ENCODE measurements around the gene EIF5A. TPM values are rescaled to one million over a fixed set of nuclear protein-coding genes. Genes with fewer than 3 reads are reported as not detected.

EIF5A gene
- total and polyA plus RNA-seq, 2 donors (not counting 3 experiments of a cell fraction or from before 2014, with no cell fraction given): 650 to 859 TPM

- no peak for TF ChIP-seq MAX (IDR thresholded peaks at IDR 0.05; ENCODE audit: insufficient read depth, insufficient read length)
- peak; percentile 38 for TF ChIP-seq POLR2AphosphoS5 (IDR thresholded peaks at IDR 0.05; ENCODE audit: insufficient read depth, low read depth, low read length)
- TF ChIP-seq CTCF (IDR thresholded peaks at IDR 0.05; ENCODE audit: extremely low read depth in 1 of 2, insufficient read depth in 1 of 2, low read depth in 1 of 2, low read length in 2 of 2): peak; percentile 93 to 94
- TF ChIP-seq POLR2A (IDR thresholded peaks at IDR 0.05; ENCODE audit: low read depth, low read length): peak; percentile 20
- TF ChIP-seq MYC (IDR thresholded peaks at IDR 0.05; ENCODE audit: low read depth, low read length): no peak
- intact Hi-C loops (cut with micrococcal nuclease): loop anchor here (1.0 to 5.0 kb wide), 5 partner anchors 36 to 233 kb away; partner anchors contain the start of genes PLSCR3 and SENP3
- H2AFZ ChIP-seq (ENCODE audit: low read depth, low read length): peak overlapping the region; percentile 15
- no TSS peak for BruUV-seq (replicated peaks)
- peak; percentile 69 for DNase-seq (ENCODE audit: low read depth, low spot score)
- no peak overlapping the region for H3K9ac ChIP-seq (replicated peaks; ENCODE audit: extremely low read depth, insufficient read depth, low read length)
- H3K27me3 ChIP-seq (ENCODE audit: control insufficient read depth in 2 of 2, insufficient read depth in 2 of 2, low read length in 2 of 2): no peaks in the 10 kb centered on the region
- H3K9me1 ChIP-seq (replicated peaks; ENCODE audit: control insufficient read depth, extremely low read depth, insufficient read depth, low read length): no peaks in the 10 kb centered on the region
- H3K4me3 ChIP-seq (replicated peaks in 1 of 3; ENCODE audit: insufficient read depth in 1 of 3, low read depth in 1 of 3, low read length in 3 of 3): no peak overlapping the region
- no peak overlapping the region for H3K4me2 ChIP-seq (ENCODE audit: insufficient read depth, low read length)
- H4K20me1 ChIP-seq (replicated peaks; ENCODE audit: control insufficient read depth, extremely low read depth, insufficient read depth, low read length): no peaks in the 10 kb centered on the region
- H3K4me1 ChIP-seq (ENCODE audit: control insufficient read depth, extremely low read depth, insufficient read depth, low read length): peaks cover 8% of the 10 kb centered on the region
- no peaks in the 10 kb centered on the region for H3K9me3 ChIP-seq (replicated peaks; ENCODE audit: control insufficient read depth, insufficient read depth, low read length)
- no peaks in the 10 kb centered on the region for H3K79me2 ChIP-seq (ENCODE audit: control insufficient read depth, insufficient read depth, low read length)
- no peak overlapping the region for H3K27ac ChIP-seq (ENCODE audit: insufficient read depth, low read depth, low read length)
- H3K36me3 ChIP-seq (ENCODE audit: control insufficient read depth in 2 of 2, extremely low read depth in 1 of 2, insufficient read depth in 2 of 2, low read length in 2 of 2): no peaks in the 10 kb centered on the region
- ChIA-PET POLR2A (no interaction called here), CTCF (interaction anchor here (0.6 to 4.0 kb wide), 42 partner anchors 10 to 331 kb away, joined by 3 to 70 read pairs (median 5); partner anchors contain the start of genes CD68, NEURL4, PLSCR3 and POLR2A)
- FAIRE-seq: peak; percentile 76
- dilution Hi-C loops (cut with MboI; ENCODE audit: extremely low pct_ligation_motif_present, low sequenced_read_pairs): no loop called here
Measured at GRCh38 chr17:7356072-7356549, 48.7 kb downstream of the EIF5A start.

GRCh38 chr17:7356756-7357155, 49.3 kb downstream of the EIF5A start:
- Histone ChIP-seq H3K4me3 (replicated peaks in 1 of 3; ENCODE audit: insufficient read depth in 1 of 3, low read depth in 1 of 3, low read length in 3 of 3) (no peak overlapping the region), H3K9ac (replicated peaks; ENCODE audit: extremely low read depth, insufficient read depth, low read length) (no peak overlapping the region), H3K27me3 (ENCODE audit: control insufficient read depth in 2 of 2, insufficient read depth in 2 of 2, low read length in 2 of 2) (no peaks in the 10 kb centered on the region), H2AFZ (ENCODE audit: low read depth, low read length) (no peak overlapping the region), H4K20me1 (replicated peaks; ENCODE audit: control insufficient read depth, extremely low read depth, insufficient read depth, low read length) (no peaks in the 10 kb centered on the region), H3K9me1 (replicated peaks; ENCODE audit: control insufficient read depth, extremely low read depth, insufficient read depth, low read length) (no peaks in the 10 kb centered on the region), H3K4me2 (ENCODE audit: insufficient read depth, low read length) (no peak overlapping the region), H3K4me1 (ENCODE audit: control insufficient read depth, extremely low read depth, insufficient read depth, low read length) (peaks cover 7% of the 10 kb centered on the region), H3K36me3 (ENCODE audit: control insufficient read depth in 2 of 2, extremely low read depth in 1 of 2, insufficient read depth in 2 of 2, low read length in 2 of 2) (no peaks in the 10 kb centered on the region), H3K9me3 (replicated peaks; ENCODE audit: control insufficient read depth, insufficient read depth, low read length) (no peaks in the 10 kb centered on the region), H3K79me2 (ENCODE audit: control insufficient read depth, insufficient read depth, low read length) (no peaks in the 10 kb centered on the region), H3K27ac (ENCODE audit: insufficient read depth, low read depth, low read length) (no peak overlapping the region)
- TF ChIP-seq POLR2AphosphoS5 (IDR thresholded peaks at IDR 0.05; ENCODE audit: insufficient read depth, low read depth, low read length) (no peak), JUN (IDR thresholded peaks at IDR 0.05; ENCODE audit: borderline replicate concordance, insufficient read depth, insufficient read length, low read depth) (no peak), MYC (IDR thresholded peaks at IDR 0.05; ENCODE audit: low read depth, low read length) (no peak), GATA2 (IDR thresholded peaks at IDR 0.05; ENCODE audit: insufficient read depth, insufficient read length, low read depth, low read length) (no peak), MAX (IDR thresholded peaks at IDR 0.05; ENCODE audit: insufficient read depth, insufficient read length) (no peak), EZH2 (IDR thresholded peaks at IDR 0.05; ENCODE audit: borderline replicate concordance, low read depth, low read length, severe bottlenecking) (no peak), FOS (IDR thresholded peaks at IDR 0.05; ENCODE audit: borderline replicate concordance, insufficient read depth, low read length) (no peak), POLR2A (IDR thresholded peaks at IDR 0.05; ENCODE audit: low read depth, low read length) (no peak), CTCF (IDR thresholded peaks at IDR 0.05; ENCODE audit: extremely low read depth in 1 of 2, insufficient read depth in 1 of 2, low read depth in 1 of 2, low read length in 2 of 2) (no peak)
- CTCF ChIA-PET: interaction anchor here (0.7 to 4.0 kb wide), 28 partner anchors 9 to 302 kb away, joined by 3 to 70 read pairs (median 7); partner anchors contain the start of genes CD68, PLSCR3, SPEM2 and TMEM102
- POLR2A ChIA-PET: no interaction called here
- DNase-seq (ENCODE audit: low read depth, low spot score) (no peak), FAIRE-seq (no peak)
- intact Hi-C loops (cut with micrococcal nuclease) (loop anchor here (1.0 to 5.0 kb wide), 5 partner anchors 36 to 233 kb away; partner anchors contain the start of genes PLSCR3 and SENP3), dilution Hi-C loops (cut with MboI; ENCODE audit: extremely low pct_ligation_motif_present, low sequenced_read_pairs) (no loop called here)
- BruUV-seq (replicated peaks): no TSS peak

All from endothelial cell of umbilical vein (primary cell).